MM.1S (cell line): Measurements from ENCODE around the gene ADIPOR2.

Experiments used
- DNase-seq: peaks from one replicate; pipeline ENCODE4 v3.0.0-alpha.2; 2015
- H2AFZ ChIP-seq: fragments of 300-600 bp; sonication (generic); 2 replicates; pipeline ENCODE4 v1.6.0; 2016; ENCODE audit warnings: antibody characterized with exemption, low read length
- H3F3A ChIP-seq: fragments of 300-600 bp; sonication (generic); 2 replicates; pipeline ENCODE4 v1.6.1; 2016; ENCODE audit warnings: mild to moderate bottlenecking, antibody characterized with exemption, low read length, moderate library complexity, mixed read lengths; ENCODE audit not compliant: insufficient read depth
- H3K27ac ChIP-seq: fragments of 300-600 bp; sonication (generic); 2 replicates; pipeline ENCODE4 v1.5.1; 2016; ENCODE audit warnings: mild to moderate bottlenecking, low read length
- H3K27me3 ChIP-seq: fragments of 300-600 bp; sonication (generic); replicated peaks from 2 replicates; pipeline ENCODE4 v1.6.0; 2016; ENCODE audit warnings: low read length; ENCODE audit not compliant: insufficient read depth
- H3K36me3 ChIP-seq: fragments of 300-600 bp; sonication (generic); replicated peaks from 2 replicates; pipeline ENCODE4 v1.6.1; 2016; ENCODE audit warnings: mild to moderate bottlenecking, low read length, mixed read lengths; ENCODE audit not compliant: insufficient read depth
- H3K4me1 ChIP-seq: fragments of 300-600 bp; sonication (generic); 2 replicates; pipeline ENCODE4 v1.6.1; 2016; ENCODE audit warnings: low read length, mixed read lengths
- H3K4me2 ChIP-seq: fragments of 300-600 bp; sonication (generic); 2 replicates; pipeline ENCODE4 v1.6.0; 2016; ENCODE audit warnings: low read depth, low read length
- H3K4me3 ChIP-seq: fragments of 300-600 bp; sonication (generic); 2 replicates; pipeline ENCODE4 v1.5.1; 2016; ENCODE audit warnings: low read length, mixed read lengths
- H3K79me2 ChIP-seq: fragments of 300-600 bp; sonication (generic); 2 replicates; pipeline ENCODE4 v1.6.1; 2016; ENCODE audit warnings: mixed run types, low read length, mixed read lengths
- H3K9ac ChIP-seq: fragments of 300-600 bp; sonication (generic); 2 replicates; pipeline ENCODE4 v1.6.1; 2016; ENCODE audit warnings: low read length, mixed read lengths
- H3K9me2 ChIP-seq: fragments of 300-600 bp; sonication (generic); replicated peaks from 2 replicates; pipeline ENCODE4 v1.6.1; 2016; ENCODE audit warnings: mild to moderate bottlenecking, low read length, mixed read lengths; ENCODE audit not compliant: insufficient read depth
- H3K9me3 ChIP-seq: fragments of 300-600 bp; sonication (generic); replicated peaks from 2 replicates; pipeline ENCODE4 v1.6.1; 2016; ENCODE audit warnings: mild to moderate bottlenecking, low read length, mixed read lengths; ENCODE audit not compliant: insufficient read depth
- H4K20me1 ChIP-seq: fragments of 300-600 bp; sonication (generic); 2 replicates; pipeline ENCODE4 v1.6.1; 2016; ENCODE audit warnings: mild to moderate bottlenecking, low read length, moderate library complexity, mixed read lengths; ENCODE audit not compliant: insufficient read depth
- EZH2 ChIP-seq: fragments of 300-600 bp; sonication (generic); optimal IDR thresholded peaks from 2 replicates; pipeline ENCODE3; 2017; ENCODE audit warnings: low read depth, mild to moderate bottlenecking, antibody characterized with exemption, low read length, mixed read lengths
- EZH2phosphoT487 ChIP-seq: fragments of 300-600 bp; sonication (generic); IDR thresholded peaks from 2 replicates; pipeline ENCODE4 v1.6.1; 2018; ENCODE audit warnings: antibody characterized with exemption, low read length
- TF ChIP-seq, protein P1 (sequence below): fragments of 300-600 bp; sonication (generic); IDR thresholded peaks from 2 replicates; pipeline ENCODE4 v1.5.1; 2016; ENCODE audit warnings: antibody characterized with exemption, low read length, mixed read lengths

Gene ADIPOR2

DNA sequence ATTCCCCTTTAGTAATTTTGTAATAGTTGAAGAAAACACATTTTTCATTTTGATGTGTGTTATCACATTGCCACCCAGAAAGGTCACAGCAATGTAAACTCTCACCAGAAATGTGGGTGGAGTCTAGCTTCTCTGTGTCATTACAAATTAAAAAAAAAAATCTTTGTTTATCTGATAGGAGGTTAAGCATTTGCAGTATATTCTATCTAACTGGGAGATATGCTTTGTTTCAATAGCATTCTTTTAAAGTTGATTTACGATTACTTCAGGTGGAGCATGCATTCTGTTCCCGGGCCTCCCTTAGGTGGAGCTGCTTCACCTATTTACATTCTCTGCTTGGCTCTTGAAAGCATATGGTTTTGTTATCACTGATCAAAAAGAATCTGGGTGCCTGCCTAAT, 7.8 kb downstream of the ADIPOR2 start:
- H3K9ac ChIP-seq = no peak overlapping the region
- H3F3A ChIP-seq = no peaks in the 10 kb centered on the region
- no peaks in the 10 kb centered on the region for H3K9me2 ChIP-seq
- no peak overlapping the region for H3K4me2 ChIP-seq
- peaks cover 99% of the 10 kb centered on the region for H3K79me2 ChIP-seq
- no peak for TF ChIP-seq EZH2
- TF ChIP-seq EZH2phosphoT487 = no peak
- TF ChIP-seq, protein P1, sequence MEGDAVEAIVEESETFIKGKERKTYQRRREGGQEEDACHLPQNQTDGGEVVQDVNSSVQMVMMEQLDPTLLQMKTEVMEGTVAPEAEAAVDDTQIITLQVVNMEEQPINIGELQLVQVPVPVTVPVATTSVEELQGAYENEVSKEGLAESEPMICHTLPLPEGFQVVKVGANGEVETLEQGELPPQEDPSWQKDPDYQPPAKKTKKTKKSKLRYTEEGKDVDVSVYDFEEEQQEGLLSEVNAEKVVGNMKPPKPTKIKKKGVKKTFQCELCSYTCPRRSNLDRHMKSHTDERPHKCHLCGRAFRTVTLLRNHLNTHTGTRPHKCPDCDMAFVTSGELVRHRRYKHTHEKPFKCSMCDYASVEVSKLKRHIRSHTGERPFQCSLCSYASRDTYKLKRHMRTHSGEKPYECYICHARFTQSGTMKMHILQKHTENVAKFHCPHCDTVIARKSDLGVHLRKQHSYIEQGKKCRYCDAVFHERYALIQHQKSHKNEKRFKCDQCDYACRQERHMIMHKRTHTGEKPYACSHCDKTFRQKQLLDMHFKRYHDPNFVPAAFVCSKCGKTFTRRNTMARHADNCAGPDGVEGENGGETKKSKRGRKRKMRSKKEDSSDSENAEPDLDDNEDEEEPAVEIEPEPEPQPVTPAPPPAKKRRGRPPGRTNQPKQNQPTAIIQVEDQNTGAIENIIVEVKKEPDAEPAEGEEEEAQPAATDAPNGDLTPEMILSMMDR = no peak
- H3K4me1 ChIP-seq = no peaks in the 10 kb centered on the region
- H3K27ac ChIP-seq = no peak overlapping the region
- no peak for DNase-seq
- H3K9me3 ChIP-seq = no peaks in the 10 kb centered on the region
- no peaks in the 10 kb centered on the region for H3K27me3 ChIP-seq
- H2AFZ ChIP-seq = no peak overlapping the region
- no peak overlapping the region for H3K4me3 ChIP-seq
- H3K36me3 ChIP-seq = no peaks in the 10 kb centered on the region
- peaks cover 7% of the 10 kb centered on the region; the same call in 1 of the 2 replicates for H4K20me1 ChIP-seq

DNA sequence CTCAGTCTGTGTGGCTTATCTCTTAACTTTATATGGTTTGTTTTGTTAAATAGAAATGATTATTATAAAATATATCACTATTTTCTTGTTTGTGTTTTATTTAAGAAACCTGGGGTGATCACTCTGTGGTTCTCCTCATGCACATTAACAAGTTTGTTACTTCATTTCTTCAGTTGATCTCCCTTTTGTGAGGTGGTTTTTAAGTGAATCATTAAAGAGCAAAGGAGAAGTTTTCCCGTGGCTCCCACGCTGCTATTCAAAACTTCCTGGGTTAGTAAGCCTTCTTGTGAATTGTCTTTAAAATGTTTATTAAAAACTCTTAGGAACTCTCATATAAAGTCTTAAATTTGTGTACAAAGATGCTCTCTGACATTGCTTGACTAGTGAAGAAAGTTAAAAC, 11.8 kb downstream of the ADIPOR2 start:
- Histone ChIP-seq H3K79me2 (peaks cover 97% of the 10 kb centered on the region), H2AFZ (no peak overlapping the region), H3F3A (no peaks in the 10 kb centered on the region), H4K20me1 (peaks cover 12% of the 10 kb centered on the region; the same call in 1 of the 2 replicates), H3K27me3 (no peaks in the 10 kb centered on the region), H3K9me2 (no peaks in the 10 kb centered on the region), H3K9ac (no peak overlapping the region), H3K4me2 (no peak overlapping the region), H3K9me3 (no peaks in the 10 kb centered on the region), H3K4me1 (peaks cover 6% of the 10 kb centered on the region; the same call in 1 of the 2 replicates), H3K4me3 (no peak overlapping the region), H3K36me3 (no peaks in the 10 kb centered on the region), H3K27ac (no peak overlapping the region)
- TF ChIP-seq, protein P1 = no peak
- TF ChIP-seq EZH2 = no peak
- TF ChIP-seq EZH2phosphoT487 = no peak
- no peak for DNase-seq

DNA sequence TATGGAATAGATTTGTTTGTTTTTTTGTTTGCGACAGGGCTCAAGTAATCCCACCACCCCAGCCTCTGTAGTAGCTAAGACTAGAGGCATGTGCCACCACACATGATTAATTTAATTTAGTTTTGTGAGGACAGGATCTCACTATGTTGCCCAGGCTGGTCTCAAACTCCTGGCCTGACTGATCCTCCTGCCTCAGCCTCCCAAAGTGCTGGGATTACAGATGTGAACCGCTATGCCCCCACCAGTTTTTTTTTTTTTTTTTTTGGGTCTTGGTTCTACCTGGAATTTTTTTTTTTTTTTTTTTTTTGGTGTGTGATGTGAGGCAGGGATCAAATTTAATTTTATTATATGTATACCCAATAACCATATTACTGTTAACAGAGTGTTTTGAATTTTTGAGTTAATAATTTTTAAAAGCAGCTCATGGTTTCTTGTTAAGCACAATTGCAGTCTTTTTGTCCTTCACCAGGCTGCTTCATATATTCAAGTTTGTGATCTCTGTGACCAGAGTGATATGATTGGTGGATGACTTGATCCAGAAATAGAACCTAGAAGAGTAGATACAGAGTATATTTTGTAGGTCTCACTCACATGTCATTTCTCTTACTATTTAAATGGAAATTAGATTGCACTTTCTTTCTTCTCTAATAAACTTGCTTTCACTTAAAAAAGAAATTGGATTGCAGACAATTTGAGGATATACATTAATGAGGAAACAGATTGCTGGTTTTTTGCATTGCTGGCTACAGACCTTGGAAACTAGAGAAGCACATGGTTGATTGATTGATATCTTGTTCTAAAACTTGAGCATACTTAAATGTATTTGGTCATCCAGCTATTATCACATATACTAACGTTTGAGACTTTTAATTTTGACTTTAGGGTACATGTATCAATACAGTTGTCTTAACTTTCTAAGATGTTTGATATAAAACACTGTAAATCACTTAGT, 13.2 kb downstream of the ADIPOR2 start:
- Histone ChIP-seq H3F3A (no peaks in the 10 kb centered on the region), H3K4me2 (no peak overlapping the region), H3K9ac (no peak overlapping the region), H3K27me3 (no peaks in the 10 kb centered on the region), H3K79me2 (peaks cover 97% of the 10 kb centered on the region), H3K9me2 (no peaks in the 10 kb centered on the region), H3K4me1 (peaks cover 6% of the 10 kb centered on the region; the same call in 1 of the 2 replicates), H3K4me3 (no peak overlapping the region), H2AFZ (no peak overlapping the region), H4K20me1 (peaks cover 9% of the 10 kb centered on the region; the same call in 1 of the 2 replicates), H3K36me3 (no peaks in the 10 kb centered on the region), H3K27ac (no peak overlapping the region), H3K9me3 (no peaks in the 10 kb centered on the region)
- DNase-seq = no peak
- TF ChIP-seq EZH2phosphoT487 (no peak), EZH2 (no peak)
- TF ChIP-seq, protein P1 = no peak
